NCI-H2107 treated with DMSO at 0.1 percent for 48 hours (cell line): Measurements from ENCODE around the gene RAB3IL1.

Source experiments
- DNase-seq: peaks from one replicate; lab custom pipeline; 2025; ENCODE audit not compliant: unreplicated experiment; lab: John Stamatoyannopoulos, UW

RAB3IL1 gene

GRCh38 chr11:61869429-61869707 lies 48.0 kb downstream of the RAB3IL1 start:
- DNase-seq: no peak

DNA sequence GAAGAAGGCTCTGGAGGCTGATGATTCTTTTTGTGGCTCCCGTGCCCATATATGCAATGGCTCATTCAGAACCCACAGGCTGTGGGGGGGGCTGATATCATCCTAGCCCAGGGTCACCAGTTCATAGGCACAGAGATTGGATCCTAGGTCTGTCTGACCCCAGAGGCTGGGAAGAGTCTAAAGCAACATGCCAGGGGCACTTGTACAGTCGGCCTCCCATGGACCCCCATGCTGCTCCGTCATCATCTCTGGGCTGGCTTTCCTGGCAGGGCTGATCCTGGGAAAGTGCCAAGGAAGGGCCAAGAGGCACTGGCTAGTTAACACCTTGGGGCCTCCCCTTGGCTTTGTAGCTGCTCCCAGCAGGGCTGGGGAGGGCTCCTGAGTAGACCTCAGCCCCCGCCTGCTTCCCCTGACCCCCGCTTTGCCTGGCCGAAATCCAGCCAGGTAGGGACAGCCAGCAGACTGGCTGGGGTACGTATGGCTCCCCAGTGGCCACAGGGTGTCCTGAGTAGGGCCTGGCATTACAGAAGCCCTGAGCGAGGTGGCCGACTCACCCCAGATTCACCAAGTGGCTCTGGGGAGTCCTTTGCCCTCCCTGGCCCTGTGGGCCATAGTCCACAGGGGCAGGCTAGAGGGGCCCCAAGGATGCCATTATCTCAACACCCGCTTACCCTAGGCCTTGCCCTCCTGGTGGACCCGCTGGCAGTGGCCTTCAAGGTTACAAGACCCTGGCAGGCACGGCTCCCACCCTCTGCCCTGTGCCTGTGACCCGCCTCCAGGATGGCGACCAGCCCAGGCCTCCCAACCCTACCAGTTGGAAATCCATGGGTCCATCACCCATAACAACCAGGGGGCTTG lies 48.6 kb downstream of the RAB3IL1 start:
- no peak for DNase-seq

GRCh38 chr11:61866958-61867343 lies 50.4 kb downstream of the RAB3IL1 start:
- no peak for DNase-seq

DNA sequence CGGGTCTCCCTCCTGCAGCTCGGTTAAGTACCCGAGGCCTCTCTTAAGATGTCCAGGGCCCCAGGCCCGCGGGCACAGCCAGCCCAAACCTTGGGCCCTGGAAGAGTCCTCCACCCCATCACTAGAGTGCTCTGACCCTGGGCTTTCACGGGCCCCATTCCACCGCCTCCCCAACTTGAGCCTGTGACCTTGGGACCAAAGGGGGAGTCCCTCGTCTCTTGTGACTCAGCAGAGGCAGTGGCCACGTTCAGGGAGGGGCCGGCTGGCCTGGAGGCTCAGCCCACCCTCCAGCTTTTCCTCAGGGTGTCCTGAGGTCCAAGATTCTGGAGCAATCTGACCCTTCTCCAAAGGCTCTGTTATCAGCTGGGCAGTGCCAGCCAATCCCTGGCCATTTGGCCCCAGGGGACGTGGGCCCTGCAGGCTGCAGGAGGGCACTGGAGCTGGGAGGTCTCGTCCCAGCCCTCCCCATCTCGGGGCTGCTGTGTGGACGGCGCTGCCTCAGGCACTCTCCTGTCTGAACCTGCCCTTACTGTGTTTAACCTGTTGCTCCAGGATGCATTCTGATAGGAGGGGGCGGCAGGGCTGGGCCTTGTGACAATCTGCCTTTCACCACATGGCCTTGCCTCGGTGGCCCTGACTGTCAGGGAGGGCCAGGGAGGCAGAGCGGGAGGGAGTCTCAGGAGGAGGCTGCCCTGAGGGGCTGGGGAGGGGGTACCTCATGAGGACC lies 51.0 kb downstream of the RAB3IL1 start:
- no peak for DNase-seq

GRCh38 chr11:61864814-61865775 lies 52.3 kb downstream of the RAB3IL1 start:
- DNase-seq: no peak

DNA sequence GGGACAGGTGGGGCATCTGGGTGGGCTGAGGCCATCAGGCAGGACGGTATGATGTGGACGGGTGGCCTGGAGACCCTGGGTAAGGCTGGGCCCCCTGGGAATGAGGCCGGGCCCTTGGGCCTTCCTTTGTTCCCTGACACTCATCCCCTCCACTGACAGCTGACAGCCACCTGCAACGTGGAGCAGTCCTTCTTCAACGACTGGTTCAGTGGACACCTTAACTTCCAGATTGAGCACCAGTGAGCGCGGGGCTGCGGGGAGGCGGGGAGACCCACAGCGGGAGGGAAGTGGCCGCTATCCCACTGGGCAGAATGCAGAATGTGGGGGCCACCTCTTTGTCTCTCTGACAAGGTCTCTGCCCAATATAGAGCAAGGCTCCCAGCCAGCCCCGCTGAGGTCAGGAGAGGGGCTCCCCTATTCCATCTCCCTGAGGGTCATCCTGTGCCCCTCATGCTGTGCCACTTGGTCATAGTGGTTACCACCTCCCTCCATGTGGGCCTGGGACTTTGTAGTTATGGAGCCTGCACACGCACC lies 53.8 kb downstream of the RAB3IL1 start:
- DNase-seq: no peak

GRCh38 chr11:61862714-61863547 lies 54.4 kb downstream of the RAB3IL1 start:
- no peak for DNase-seq

GRCh38 chr11:61861634-61862033 lies 55.7 kb downstream of the RAB3IL1 start:
- no peak for DNase-seq

DNA sequence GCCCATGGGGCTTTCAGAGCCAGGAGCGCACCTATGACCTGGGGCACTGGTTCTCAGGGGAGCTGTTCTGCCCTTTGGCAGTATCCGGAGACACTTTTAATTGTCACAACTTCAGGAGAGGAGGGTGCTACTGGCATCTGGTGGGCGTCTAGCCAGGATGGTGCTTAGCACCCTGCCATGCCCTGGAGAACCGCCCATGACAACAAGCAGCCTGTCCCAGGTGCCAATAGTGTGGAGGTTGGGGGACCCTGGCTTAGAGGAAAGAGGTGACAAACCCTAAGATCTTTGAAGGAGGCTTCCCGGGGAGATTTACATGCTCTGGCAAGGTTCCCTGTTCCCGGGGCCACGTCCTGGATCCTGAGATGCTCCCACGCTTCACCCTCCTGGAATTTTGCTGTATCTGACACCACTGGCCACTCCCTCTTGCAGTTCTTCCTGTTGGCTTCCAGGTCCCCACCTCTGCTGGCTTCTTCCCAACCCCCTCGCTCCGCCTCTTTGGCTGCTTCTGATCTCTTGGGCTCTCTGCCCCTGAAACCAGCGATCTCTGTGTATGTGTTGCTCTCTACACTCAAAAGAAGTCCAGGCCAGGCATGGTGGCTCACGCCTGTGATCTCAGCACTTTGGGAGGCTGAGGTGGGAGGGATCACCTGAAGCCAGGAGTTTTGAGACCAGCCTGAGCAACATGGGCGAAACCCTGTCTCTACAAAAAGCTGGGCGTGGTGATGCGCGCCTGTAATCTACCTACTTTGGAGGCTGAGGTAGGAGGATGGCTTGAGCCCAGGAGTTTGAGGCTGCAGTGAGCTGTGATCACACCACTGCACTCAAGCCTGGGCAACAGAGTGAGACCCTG lies 57.1 kb downstream of the RAB3IL1 start:
- DNase-seq: no peak

DNA sequence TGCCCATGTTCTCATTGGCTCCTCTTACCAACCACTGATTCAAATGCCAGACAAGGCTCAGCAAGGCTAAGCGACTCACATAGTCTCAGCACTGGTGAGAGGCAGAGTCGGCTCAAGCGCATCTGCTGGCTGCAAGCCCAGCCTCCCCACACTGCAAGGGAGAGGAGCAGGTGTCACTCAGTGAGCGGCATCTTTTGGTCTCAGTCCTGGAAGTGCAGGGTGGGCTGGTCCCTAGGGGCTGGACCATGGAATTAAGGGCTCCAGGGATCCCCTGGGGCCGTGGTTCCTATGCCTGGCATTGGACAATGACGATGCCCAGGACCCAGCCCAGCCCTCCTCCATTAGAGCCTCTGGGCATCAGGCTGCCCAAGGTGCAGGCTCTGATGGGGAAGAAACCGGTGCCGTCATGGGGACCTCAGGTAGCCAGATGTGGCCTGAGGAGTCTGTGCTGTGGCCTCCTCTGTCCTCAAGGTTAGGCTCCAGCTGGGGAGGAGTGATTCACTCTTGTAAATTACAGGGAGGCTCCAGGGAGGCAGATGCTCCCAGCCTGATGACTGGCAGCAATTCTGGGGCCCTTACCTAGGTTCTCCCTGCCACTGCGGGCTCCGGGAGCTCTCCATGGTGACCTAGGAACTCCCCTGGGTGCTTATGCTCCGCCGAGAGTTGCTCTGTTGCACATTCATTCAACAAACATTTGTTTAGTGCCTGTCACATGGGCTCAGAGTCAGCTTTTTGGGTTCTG lies 61.3 kb downstream of the RAB3IL1 start:
- no peak for DNase-seq

DNA sequence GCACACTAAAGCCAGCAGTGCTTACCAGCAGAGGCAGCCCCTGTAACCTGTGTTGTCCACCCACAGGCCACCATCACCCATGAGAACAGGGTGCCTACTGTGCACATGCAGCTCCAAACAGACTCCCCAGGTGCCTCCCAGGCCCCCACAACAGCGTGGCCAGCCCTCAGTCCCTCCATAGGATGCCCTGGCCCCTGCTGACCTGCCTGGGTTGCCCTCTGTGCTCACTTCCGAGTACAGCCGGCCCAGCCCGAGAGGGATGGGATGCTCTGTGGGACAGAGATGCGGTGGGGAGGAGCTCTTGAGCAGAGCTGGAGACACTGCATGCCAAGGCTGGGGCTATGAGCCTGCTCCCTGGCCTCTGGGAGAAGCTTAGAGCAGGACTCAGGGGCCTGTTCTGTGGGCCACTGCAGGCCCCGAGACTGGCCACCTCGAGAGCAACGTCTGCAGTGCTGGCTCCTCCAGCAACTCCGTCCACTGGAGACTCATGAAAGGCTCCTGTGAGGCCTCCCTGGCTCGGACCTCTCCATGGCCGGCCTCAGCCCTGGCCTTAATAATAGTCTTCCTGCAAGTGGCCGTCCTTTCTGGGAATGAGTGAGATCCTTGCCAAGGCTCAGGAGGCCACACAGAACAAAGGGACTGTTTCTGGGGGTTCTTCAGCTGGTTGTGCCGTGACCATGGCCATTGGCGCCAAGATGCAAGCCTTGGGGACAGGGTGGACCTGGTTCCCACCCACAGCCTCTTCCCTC lies 62.2 kb downstream of the RAB3IL1 start:
- no peak for DNase-seq

- DNase-seq: no peak
Observed at GRCh38 chr11:61854206-61854895, 63.0 kb downstream of the RAB3IL1 start.

DNA sequence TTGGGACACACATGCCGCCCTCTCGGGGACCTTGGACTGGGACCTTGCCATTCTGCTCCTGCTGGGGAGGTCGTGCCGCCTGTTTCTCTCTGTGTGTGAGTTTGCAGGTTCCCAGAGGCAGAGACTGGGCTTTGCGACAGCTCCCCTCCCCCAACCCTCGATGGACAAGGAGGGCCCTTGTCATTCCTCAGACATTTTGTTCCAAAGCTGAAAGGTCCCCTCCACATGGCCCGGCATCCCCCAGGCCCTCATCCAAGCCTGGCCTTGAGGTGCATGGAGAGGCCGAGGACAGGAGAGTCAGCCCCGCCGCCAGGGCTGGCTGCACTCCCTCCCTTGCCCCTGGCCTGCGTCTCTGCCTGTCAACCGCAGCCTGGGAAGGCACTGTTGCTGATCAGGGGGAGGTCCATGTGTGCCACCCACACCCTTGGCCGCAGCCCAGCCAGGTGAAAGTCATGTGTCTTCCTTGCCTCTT lies 63.6 kb downstream of the RAB3IL1 start:
- DNase-seq: no peak

DNA sequence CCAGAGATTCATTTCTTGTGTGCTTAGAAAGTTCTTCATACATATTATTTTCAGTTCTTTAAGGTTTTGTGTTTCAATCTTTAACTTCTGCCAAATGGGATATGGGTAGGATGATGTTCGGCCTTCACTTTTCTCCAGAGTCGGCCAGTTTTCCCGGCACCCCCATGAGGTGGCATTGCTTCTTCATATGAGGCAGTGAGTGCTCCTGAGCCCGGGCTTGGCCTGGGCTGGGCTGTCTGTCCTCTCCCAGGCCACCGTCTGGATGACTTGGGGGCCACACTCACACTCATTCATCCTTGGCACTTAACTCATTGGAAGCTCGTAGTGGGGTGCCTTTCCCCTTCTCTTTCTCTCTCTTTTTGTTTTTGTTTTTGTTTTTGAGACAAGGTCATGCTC lies 65.5 kb downstream of the RAB3IL1 start:
- DNase-seq: no peak

- no peak for DNase-seq
Observed at GRCh38 chr11:61851113-61851899, 66.1 kb downstream of the RAB3IL1 start.

DNA sequence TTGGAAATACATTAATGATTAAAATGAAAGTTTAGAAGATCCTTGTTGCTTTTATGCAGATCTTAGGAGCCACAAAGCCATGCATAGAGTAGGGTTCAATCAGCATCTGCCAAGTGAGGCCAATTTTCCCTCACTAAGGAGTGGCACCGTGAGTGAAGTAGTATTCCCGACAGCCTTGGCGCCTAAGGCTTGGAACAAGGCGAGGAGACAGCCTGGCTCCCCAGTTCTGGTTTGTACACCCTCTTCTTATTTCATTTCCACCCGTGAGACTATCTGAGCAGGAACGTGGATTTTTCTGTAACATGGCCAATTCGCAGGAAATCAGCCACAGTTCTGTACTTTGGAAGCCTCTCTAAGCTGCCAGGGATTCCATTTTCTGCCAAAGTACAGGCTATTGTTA lies 66.7 kb downstream of the RAB3IL1 start:
- DNase-seq: no peak

DNA sequence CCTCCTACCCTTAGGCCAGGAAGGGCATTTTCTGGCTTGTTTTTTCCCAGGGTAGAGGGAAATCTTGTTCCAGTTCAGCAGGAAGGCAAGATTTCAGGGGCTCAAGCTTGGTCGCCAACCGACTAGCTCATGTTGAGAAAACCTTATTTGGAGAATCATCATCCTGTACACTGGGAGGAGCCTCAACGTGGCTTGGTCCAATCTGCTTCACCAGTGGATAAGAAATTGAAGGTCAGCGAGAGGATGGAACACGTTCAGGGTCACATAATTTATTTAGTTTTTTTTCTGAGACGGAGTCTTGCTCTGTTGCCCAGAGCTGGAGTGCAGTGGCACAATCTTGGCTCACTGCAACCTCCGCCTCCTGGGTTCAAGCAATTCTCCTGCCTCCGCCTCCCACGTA lies 68.7 kb downstream of the RAB3IL1 start:
- DNase-seq: no peak
